Right atrium auricular region (tissue), 2 donors: ENCODE measurements around the gene PIK3C2G. TPM values are rescaled to one million over a fixed set of nuclear protein-coding genes. Genes with fewer than 3 reads are reported as not detected.

Source experiments
- DNase-seq: peaks from one replicate; pipeline ENCODE4 v3.0.0-alpha.2; 2019; ENCODE audit warnings: low spot score
- H3K27ac ChIP-seq, 2 donors: fragments of 200-600 bp; sonication (generic); 1 replicate in 1 of 2; 2 replicates in 1 of 2; pipeline ENCODE4 v1.5.1; 2016 to 2019
- H3K27me3 ChIP-seq, 2 donors: fragments of 200-600 bp; sonication (generic); one replicate each; pipeline versions ENCODE4 v1.5.1 to v1.6.0; 2017 to 2019
- H3K36me3 ChIP-seq: fragments of 200-600 bp; sonication (generic); one replicate; pipeline ENCODE4 v1.5.1; 2016
- H3K4me1 ChIP-seq, 2 donors: fragments of 200-600 bp; sonication (generic); one replicate each; pipeline versions ENCODE4 v1.5.1 to v1.6.0; 2017 to 2019
- H3K4me3 ChIP-seq, 2 donors: fragments of 200-600 bp; sonication (generic); 1 replicate in 1 of 2; 2 replicates in 1 of 2; pipeline ENCODE4 v1.5.1; 2017 to 2019; ENCODE audit warnings: mild to moderate bottlenecking in 1 of 2, moderate library complexity in 1 of 2
- H3K9me3 ChIP-seq, 2 donors: fragments of 200-600 bp; sonication (generic); one replicate each; pipeline ENCODE4 v1.5.1; 2019
- CTCF ChIP-seq, 2 donors: fragments of 200-600 bp; sonication (generic); IDR thresholded peaks; one replicate each; pipeline ENCODE4 v1.5.1; 2019; ENCODE audit warnings: antibody characterized with exemption in 2 of 2
- total RNA-seq, 2 donors: library from RNA; depleted of rRNA; stranded (reverse); fragments of >200 nt; gene quantifications; one replicate each; pipeline ENCODE4 v1.1.0, GENCODE V29; 2016

Gene PIK3C2G
- total RNA-seq, 2 donors from 2014 or later: not detected

DNA sequence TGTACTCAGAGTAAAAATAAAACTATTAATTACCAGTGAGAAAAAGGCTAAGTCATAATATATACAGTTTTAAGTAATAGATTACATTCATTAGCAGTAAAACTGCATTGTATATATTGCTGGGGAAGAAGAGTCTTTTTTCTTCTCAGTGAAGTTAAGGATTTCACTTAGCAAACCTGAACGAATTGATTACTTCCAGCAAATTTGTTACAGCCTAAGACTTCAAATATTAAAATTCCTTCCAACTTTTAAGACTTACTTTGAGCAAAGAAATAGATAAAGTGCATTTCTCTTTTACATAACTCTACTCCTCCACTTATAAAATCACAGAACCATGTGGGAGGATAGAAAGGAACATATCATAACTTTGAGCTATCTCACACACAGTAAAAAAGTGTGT lies 43.3 kb downstream of the PIK3C2G start:
- Histone ChIP-seq H3K4me1 (no peaks in the 10 kb centered on the region), H3K4me3 (no peak overlapping the region), H3K27me3 (no peaks in the 10 kb centered on the region), H3K9me3 (peaks cover 0 to 23% of the 10 kb centered on the region in 2 donors), H3K36me3 (no peaks in the 10 kb centered on the region), H3K27ac (no peak overlapping the region)
- DNase-seq: no peak
- no peak for TF ChIP-seq CTCF (IDR thresholded peaks at IDR 0.05)

- DNase-seq: no peak
- no peaks in the 10 kb centered on the region for H3K4me1 ChIP-seq
- no peaks in the 10 kb centered on the region for H3K27me3 ChIP-seq
- H3K9me3 ChIP-seq: peaks cover 0 to 12% of the 10 kb centered on the region in 2 donors
- H3K4me3 ChIP-seq: no peak overlapping the region
- TF ChIP-seq CTCF (IDR thresholded peaks at IDR 0.05): no peak
- no peaks in the 10 kb centered on the region for H3K36me3 ChIP-seq
- no peak overlapping the region for H3K27ac ChIP-seq
Observed at GRCh38 chr12:18306311-18306710, 45.0 kb downstream of the PIK3C2G start.

- no peak overlapping the region for H3K4me3 ChIP-seq
- H3K27me3 ChIP-seq: no peaks in the 10 kb centered on the region
- no peaks in the 10 kb centered on the region for H3K9me3 ChIP-seq
- H3K36me3 ChIP-seq: no peaks in the 10 kb centered on the region
- H3K4me1 ChIP-seq: no peaks in the 10 kb centered on the region
- no peak for DNase-seq
- H3K27ac ChIP-seq: no peak overlapping the region
- TF ChIP-seq CTCF (IDR thresholded peaks at IDR 0.05): no peak
Observed at GRCh38 chr12:18313306-18313705, 52.0 kb downstream of the PIK3C2G start.

DNA sequence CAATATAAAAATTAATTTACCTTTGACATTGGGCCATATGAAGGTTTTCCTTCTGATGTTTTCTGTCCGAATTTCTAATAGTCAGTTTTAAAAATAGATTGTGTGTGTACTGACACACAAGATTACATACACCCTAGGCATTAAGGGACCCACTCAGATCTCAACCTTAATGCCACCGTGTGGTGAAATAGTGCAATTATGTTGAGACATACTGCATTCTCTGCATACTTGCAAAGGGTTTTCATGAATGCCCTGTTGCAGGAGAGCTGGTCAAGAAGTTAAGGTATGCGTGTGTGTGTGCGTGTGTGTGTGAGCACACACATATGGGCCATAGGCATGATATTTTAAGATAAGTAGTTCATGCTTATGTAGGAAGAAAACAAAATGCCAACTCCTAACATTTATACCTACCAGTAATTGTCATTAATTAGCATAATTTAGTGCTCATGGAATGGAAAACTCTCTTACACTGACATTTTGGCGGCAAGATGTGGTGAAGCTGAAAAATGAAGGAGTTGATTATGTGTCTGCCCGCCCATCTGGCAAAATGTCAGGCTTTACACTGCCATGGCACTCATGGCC lies 58.8 kb downstream of the PIK3C2G start:
- no peak overlapping the region for H3K4me3 ChIP-seq

GRCh38 chr12:18320976-18321375 lies 59.7 kb downstream of the PIK3C2G start:
- Histone ChIP-seq H3K4me1 (no peaks in the 10 kb centered on the region), H3K9me3 (no peaks in the 10 kb centered on the region), H3K27me3 (no peaks in the 10 kb centered on the region), H3K4me3 (no peak overlapping the region), H3K27ac (no peak overlapping the region), H3K36me3 (no peaks in the 10 kb centered on the region)
- no peak for DNase-seq
- no peak for TF ChIP-seq CTCF (IDR thresholded peaks at IDR 0.05)

More for the DNA sequence above, 58.8 kb downstream of the PIK3C2G start:
- Histone ChIP-seq H3K27ac (no peak overlapping the region), H3K27me3 (no peaks in the 10 kb centered on the region), H3K4me1 (no peaks in the 10 kb centered on the region), H3K9me3 (no peaks in the 10 kb centered on the region), H3K36me3 (no peaks in the 10 kb centered on the region)
- peak; percentile 25 to 58 for TF ChIP-seq CTCF (IDR thresholded peaks at IDR 0.05)
- no peak for DNase-seq

GRCh38 chr12:18323159-18323558 lies 61.8 kb downstream of the PIK3C2G start:
- Histone ChIP-seq H3K36me3 (no peaks in the 10 kb centered on the region), H3K4me3 (no peak overlapping the region), H3K27me3 (no peaks in the 10 kb centered on the region), H3K27ac (no peak overlapping the region), H3K4me1 (peaks cover 0 to 6% of the 10 kb centered on the region in 2 donors), H3K9me3 (no peaks in the 10 kb centered on the region)
- no peak for DNase-seq
- TF ChIP-seq CTCF (IDR thresholded peaks at IDR 0.05): no peak
